Inflammatory macrophage treated with lipopolysaccharide for 4 hours (primary cell): ENCODE measurements around the gene GRIK5.

Experiments
- DNase-seq: peaks from one replicate; pipeline ENCODE4 v3.0.0-alpha.2; 2020

Gene GRIK5

GRCh38 chr19:42095142-42095813, 25.3 kb upstream of the GRIK5 start:
- DNase-seq: no peak

- DNase-seq: no peak
Observed at GRCh38 chr19:42093926-42094325, 23.9 kb upstream of the GRIK5 start.

GRCh38 chr19:42093505-42093904, 23.5 kb upstream of the GRIK5 start:
- DNase-seq: no peak

GRCh38 chr19:42092350-42092749, 22.3 kb upstream of the GRIK5 start:
- no peak for DNase-seq

GRCh38 chr19:42091742-42092141, 21.7 kb upstream of the GRIK5 start:
- DNase-seq: no peak

- DNase-seq: no peak
Observed at GRCh38 chr19:42091300-42091699, 21.3 kb upstream of the GRIK5 start.

- no peak for DNase-seq
Observed at GRCh38 chr19:42090672-42091071, 20.7 kb upstream of the GRIK5 start.

GRCh38 chr19:42089772-42090171, 19.8 kb upstream of the GRIK5 start:
- no peak for DNase-seq

GRCh38 chr19:42089191-42089750, 19.3 kb upstream of the GRIK5 start:
- peak; percentile 13 for DNase-seq

GRCh38 chr19:42088471-42089190, 18.6 kb upstream of the GRIK5 start:
- peak; percentile 7 for DNase-seq

- DNase-seq: no peak
Observed at GRCh38 chr19:42086770-42087550, 17.0 kb upstream of the GRIK5 start.

- DNase-seq: no peak
Observed at GRCh38 chr19:42086188-42086736, 16.3 kb upstream of the GRIK5 start.

- no peak for DNase-seq
Observed at GRCh38 chr19:42083537-42083936, 13.5 kb upstream of the GRIK5 start.

- peak; percentile 36 for DNase-seq
Observed at GRCh38 chr19:42081584-42082203, 11.7 kb upstream of the GRIK5 start.

- DNase-seq: no peak
Observed at GRCh38 chr19:42080764-42081375, 10.9 kb upstream of the GRIK5 start.

GRCh38 chr19:42079886-42080763, 10.1 kb upstream of the GRIK5 start:
- DNase-seq: no peak

- DNase-seq: no peak
Observed at GRCh38 chr19:42079276-42079669, 9.3 kb upstream of the GRIK5 start.

GRCh38 chr19:42078538-42079275, 8.7 kb upstream of the GRIK5 start:
- no peak for DNase-seq

- no peak for DNase-seq
Observed at GRCh38 chr19:42078058-42078457, 8.1 kb upstream of the GRIK5 start.

GRCh38 chr19:42076380-42076944, 6.5 kb upstream of the GRIK5 start:
- no peak for DNase-seq
